Measurements from ENCODE around the gene QKI. TPM values are rescaled to one million over a fixed set of nuclear protein-coding genes. Genes with fewer than 3 reads are reported as not detected.

QKI gene
- total RNA-seq, 2 donors from 2014 or later, result 127 to 192 TPM

DNA sequence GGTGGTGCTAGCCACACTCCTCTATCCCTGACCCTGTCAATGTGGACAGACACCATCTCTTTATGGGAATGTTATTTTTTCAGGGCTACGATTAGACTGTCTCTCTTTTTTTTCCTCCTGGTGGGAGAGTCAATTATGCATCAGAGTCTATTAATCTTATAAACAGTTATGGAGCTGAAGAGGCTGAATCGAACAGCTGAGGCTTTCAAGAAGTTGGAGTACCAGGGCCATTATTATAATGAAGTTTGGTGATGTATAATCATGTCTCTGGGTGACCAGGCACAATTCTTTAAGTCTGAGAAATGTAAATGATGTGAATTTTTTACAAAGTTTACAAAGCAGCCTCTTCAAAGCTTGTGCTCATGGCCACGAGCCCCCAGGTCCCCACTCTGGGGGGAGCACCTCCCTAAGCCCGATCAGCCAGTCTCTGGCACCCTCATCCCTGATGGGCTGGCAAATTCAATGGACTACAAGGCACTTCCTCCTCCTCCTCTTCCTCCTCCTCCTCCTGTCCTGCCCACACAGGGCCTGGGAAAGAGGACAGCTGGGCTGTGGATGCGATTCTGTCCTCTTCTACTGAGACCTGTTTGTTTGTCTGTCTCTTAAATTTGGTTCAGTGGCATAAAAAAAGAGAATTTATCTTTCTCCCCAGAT, 43.9 kb upstream of the QKI start:
- ATAC-seq (ENCODE audit: insufficient number of reproducible peaks, low FRiP score, low read depth) (no peak), DNase-seq (ENCODE audit: low spot score) (no peak)
- TF ChIP-seq, protein P1, sequence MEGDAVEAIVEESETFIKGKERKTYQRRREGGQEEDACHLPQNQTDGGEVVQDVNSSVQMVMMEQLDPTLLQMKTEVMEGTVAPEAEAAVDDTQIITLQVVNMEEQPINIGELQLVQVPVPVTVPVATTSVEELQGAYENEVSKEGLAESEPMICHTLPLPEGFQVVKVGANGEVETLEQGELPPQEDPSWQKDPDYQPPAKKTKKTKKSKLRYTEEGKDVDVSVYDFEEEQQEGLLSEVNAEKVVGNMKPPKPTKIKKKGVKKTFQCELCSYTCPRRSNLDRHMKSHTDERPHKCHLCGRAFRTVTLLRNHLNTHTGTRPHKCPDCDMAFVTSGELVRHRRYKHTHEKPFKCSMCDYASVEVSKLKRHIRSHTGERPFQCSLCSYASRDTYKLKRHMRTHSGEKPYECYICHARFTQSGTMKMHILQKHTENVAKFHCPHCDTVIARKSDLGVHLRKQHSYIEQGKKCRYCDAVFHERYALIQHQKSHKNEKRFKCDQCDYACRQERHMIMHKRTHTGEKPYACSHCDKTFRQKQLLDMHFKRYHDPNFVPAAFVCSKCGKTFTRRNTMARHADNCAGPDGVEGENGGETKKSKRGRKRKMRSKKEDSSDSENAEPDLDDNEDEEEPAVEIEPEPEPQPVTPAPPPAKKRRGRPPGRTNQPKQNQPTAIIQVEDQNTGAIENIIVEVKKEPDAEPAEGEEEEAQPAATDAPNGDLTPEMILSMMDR (IDR thresholded peaks at IDR 0.05), result no peak
- Histone ChIP-seq H3K9me3 (no peaks in the 10 kb centered on the region), H3K4me3 (no peak overlapping the region), H3K4me1 (ENCODE audit: control insufficient read depth in 1 of 2, low read depth in 2 of 2) (no peaks in the 10 kb centered on the region), H3K27ac (no peak overlapping the region), H3K36me3 (no peaks in the 10 kb centered on the region), H3K27me3 (replicated peaks; ENCODE audit: insufficient read depth) (no peaks in the 10 kb centered on the region)

DNA sequence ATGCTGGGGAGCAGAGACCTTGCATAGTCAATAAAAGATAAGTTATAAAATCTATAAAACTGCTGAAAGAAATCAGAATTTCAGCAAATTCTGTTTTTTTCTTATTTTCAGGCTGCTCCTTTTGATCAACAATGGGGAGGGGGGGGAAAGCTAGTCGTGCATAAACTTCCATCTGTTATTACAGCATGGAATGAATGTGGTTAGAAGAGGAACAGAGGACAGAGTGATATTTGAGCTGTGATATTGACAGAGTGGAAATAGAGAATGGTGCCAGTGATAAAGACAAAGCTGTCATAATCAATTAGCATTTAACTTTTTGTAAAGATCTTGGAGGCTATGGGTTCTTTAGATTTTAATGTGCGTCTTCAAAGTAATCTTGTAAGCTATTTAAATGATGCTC, 43.4 kb upstream of the QKI start:
- Histone ChIP-seq H3K9me3 (no peaks in the 10 kb centered on the region), H3K4me3 (no peak overlapping the region), H3K27ac (no peak overlapping the region), H3K27me3 (replicated peaks; ENCODE audit: insufficient read depth) (no peaks in the 10 kb centered on the region), H3K36me3 (no peaks in the 10 kb centered on the region), H3K4me1 (ENCODE audit: control insufficient read depth in 1 of 2, low read depth in 2 of 2) (no peaks in the 10 kb centered on the region)
- ATAC-seq (ENCODE audit: insufficient number of reproducible peaks, low FRiP score, low read depth) (no peak), DNase-seq (ENCODE audit: low spot score) (no peak)
- TF ChIP-seq, protein P1 (IDR thresholded peaks at IDR 0.05), result no peak

DNA sequence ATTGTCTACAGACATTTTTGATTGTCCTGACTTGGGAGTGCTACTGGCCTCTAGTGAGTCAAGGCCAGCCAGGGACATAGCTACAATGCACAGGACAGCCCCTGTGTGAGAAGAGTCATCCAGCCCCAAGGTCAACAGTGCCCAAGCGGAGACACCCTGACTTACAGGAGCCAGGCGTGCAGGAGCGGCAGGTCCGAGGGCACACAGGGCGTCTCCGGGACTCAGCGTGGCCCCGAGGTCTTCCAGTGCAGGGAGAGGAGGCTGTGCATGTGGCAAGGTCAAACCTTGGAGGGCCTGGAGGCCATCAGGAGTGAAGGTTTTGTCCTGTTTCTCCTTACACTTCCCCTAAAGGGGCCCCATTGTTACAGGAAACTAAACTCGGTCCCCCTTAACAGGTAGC, 41.3 kb upstream of the QKI start:
- TF ChIP-seq, protein P1 (IDR thresholded peaks at IDR 0.05), result no peak
- no peak for DNase-seq (ENCODE audit: low spot score)
- Histone ChIP-seq H3K4me3 (no peak overlapping the region), H3K27me3 (replicated peaks; ENCODE audit: insufficient read depth) (no peaks in the 10 kb centered on the region), H3K27ac (no peak overlapping the region), H3K4me1 (ENCODE audit: control insufficient read depth in 1 of 2, low read depth in 2 of 2) (no peaks in the 10 kb centered on the region), H3K9me3 (no peaks in the 10 kb centered on the region), H3K36me3 (no peaks in the 10 kb centered on the region)
- no peak for ATAC-seq (ENCODE audit: insufficient number of reproducible peaks, low FRiP score, low read depth)

DNA sequence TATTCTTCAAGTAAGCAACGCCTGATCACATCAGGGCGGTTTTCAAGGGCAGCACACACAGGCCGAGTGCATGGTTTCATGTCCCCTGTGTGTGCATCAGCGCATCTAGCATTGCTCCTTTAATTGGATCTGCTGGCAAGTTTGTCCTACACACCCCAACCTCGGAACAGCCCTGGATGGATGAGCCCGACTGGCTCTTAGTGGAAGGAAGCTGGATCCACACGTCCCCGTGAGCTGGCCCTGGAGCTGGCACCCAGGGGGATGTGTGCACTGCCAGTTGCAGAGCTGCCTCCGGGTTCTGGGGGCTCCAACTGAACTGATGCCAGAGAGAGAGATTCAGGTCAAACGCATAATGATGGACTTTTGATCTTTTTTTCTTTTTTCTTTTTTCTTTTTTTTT, 39.2 kb upstream of the QKI start:
- Histone ChIP-seq H3K27me3 (replicated peaks; ENCODE audit: insufficient read depth) (no peaks in the 10 kb centered on the region), H3K27ac (no peak overlapping the region), H3K36me3 (no peaks in the 10 kb centered on the region), H3K4me3 (no peak overlapping the region), H3K4me1 (ENCODE audit: control insufficient read depth in 1 of 2, low read depth in 2 of 2) (no peaks in the 10 kb centered on the region), H3K9me3 (no peaks in the 10 kb centered on the region)
- DNase-seq (ENCODE audit: low spot score), result no peak
- TF ChIP-seq, protein P1 (IDR thresholded peaks at IDR 0.05), result no peak
- no peak for ATAC-seq (ENCODE audit: insufficient number of reproducible peaks, low FRiP score, low read depth)

DNA sequence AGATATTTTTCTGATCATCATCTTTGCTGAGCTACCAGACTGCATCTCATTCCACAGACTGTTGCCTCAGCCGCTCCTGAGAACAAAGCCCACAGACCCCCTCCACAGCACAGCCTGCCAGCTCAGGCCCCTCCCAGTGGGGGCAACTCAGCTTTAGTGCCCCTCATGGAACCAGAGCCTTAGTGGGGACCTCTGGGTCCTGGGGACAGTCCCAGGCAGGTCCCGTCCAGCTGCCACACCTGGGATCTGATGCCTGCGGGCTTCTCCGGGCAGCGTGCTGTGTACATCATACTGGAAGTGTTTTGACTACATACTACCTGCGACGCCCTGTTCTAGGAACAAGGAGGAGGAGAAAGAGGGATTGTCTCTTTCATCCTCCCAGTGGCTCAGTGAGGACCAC, 38.3 kb upstream of the QKI start:
- Histone ChIP-seq H3K4me3 (no peak overlapping the region), H3K36me3 (no peaks in the 10 kb centered on the region), H3K4me1 (ENCODE audit: control insufficient read depth in 1 of 2, low read depth in 2 of 2) (no peaks in the 10 kb centered on the region), H3K27me3 (replicated peaks; ENCODE audit: insufficient read depth) (no peaks in the 10 kb centered on the region), H3K9me3 (no peaks in the 10 kb centered on the region), H3K27ac (no peak overlapping the region)
- TF ChIP-seq, protein P1 (IDR thresholded peaks at IDR 0.05), result no peak
- no peak for ATAC-seq (ENCODE audit: insufficient number of reproducible peaks, low FRiP score, low read depth)
- no peak for DNase-seq (ENCODE audit: low spot score)

Data from thoracic aorta (tissue), 2 donors.